ENCODE data around the gene OR9A4.

DNA sequence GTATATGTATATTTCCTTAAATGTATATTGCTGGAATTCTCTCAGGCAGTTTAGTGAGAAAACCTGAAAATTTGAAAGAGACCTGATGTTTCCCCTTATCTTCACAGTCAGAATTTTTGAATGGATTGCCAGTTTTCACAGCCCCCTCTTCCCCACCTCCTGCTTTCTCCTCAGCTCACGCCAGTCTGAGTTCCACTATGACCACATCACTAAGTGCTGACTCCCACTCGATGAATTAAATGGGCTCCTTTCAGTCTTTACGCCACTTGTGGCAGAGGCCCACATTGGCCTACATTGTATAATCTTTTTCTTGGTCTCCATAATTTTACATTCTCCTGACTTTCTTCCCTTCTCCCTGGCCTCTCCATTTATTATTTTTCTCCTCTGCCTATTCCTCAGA lies 33.7 kb downstream of the OR9A4 start:
- TF ChIP-seq SPI1 (IDR thresholded peaks at IDR 0.05; ENCODE audit: borderline replicate concordance, insufficient read depth, low read depth, low read length) (no peak), POU2F2 (IDR thresholded peaks at IDR 0.05; ENCODE audit: borderline replicate concordance, low read depth, low read length) (no peak), GABPA (IDR thresholded peaks at IDR 0.05; ENCODE audit: low read depth) (no peak), EZH2 (IDR thresholded peaks at IDR 0.05; ENCODE audit: borderline replicate concordance, control insufficient read depth, low read depth, low read length) (no peak), POLR2A (IDR thresholded peaks at IDR 0.05; ENCODE audit: low read depth, low read length) (no peak), TCF3 (IDR thresholded peaks at IDR 0.05; ENCODE audit: borderline replicate concordance, insufficient read depth, low read depth, low read length) (no peak), POLR2AphosphoS5 (IDR thresholded peaks at IDR 0.05; ENCODE audit: low read length) (no peak), TARDBP (IDR thresholded peaks at IDR 0.05; ENCODE audit: borderline replicate concordance) (no peak), ASH2L (IDR thresholded peaks at IDR 0.05; ENCODE audit: borderline replicate concordance, low read depth) (no peak)
- TF ChIP-seq, protein P1, sequence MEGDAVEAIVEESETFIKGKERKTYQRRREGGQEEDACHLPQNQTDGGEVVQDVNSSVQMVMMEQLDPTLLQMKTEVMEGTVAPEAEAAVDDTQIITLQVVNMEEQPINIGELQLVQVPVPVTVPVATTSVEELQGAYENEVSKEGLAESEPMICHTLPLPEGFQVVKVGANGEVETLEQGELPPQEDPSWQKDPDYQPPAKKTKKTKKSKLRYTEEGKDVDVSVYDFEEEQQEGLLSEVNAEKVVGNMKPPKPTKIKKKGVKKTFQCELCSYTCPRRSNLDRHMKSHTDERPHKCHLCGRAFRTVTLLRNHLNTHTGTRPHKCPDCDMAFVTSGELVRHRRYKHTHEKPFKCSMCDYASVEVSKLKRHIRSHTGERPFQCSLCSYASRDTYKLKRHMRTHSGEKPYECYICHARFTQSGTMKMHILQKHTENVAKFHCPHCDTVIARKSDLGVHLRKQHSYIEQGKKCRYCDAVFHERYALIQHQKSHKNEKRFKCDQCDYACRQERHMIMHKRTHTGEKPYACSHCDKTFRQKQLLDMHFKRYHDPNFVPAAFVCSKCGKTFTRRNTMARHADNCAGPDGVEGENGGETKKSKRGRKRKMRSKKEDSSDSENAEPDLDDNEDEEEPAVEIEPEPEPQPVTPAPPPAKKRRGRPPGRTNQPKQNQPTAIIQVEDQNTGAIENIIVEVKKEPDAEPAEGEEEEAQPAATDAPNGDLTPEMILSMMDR (IDR thresholded peaks at IDR 0.05 in 2 of 3, conservative IDR thresholded peaks at IDR 0.05 in 1 of 3; ENCODE audit: control insufficient read depth in 2 of 3, extremely low read depth in 1 of 3, insufficient read depth in 1 of 3, low read depth in 3 of 3, low read length in 3 of 3): no peak
- TF ChIP-seq, protein P2, sequence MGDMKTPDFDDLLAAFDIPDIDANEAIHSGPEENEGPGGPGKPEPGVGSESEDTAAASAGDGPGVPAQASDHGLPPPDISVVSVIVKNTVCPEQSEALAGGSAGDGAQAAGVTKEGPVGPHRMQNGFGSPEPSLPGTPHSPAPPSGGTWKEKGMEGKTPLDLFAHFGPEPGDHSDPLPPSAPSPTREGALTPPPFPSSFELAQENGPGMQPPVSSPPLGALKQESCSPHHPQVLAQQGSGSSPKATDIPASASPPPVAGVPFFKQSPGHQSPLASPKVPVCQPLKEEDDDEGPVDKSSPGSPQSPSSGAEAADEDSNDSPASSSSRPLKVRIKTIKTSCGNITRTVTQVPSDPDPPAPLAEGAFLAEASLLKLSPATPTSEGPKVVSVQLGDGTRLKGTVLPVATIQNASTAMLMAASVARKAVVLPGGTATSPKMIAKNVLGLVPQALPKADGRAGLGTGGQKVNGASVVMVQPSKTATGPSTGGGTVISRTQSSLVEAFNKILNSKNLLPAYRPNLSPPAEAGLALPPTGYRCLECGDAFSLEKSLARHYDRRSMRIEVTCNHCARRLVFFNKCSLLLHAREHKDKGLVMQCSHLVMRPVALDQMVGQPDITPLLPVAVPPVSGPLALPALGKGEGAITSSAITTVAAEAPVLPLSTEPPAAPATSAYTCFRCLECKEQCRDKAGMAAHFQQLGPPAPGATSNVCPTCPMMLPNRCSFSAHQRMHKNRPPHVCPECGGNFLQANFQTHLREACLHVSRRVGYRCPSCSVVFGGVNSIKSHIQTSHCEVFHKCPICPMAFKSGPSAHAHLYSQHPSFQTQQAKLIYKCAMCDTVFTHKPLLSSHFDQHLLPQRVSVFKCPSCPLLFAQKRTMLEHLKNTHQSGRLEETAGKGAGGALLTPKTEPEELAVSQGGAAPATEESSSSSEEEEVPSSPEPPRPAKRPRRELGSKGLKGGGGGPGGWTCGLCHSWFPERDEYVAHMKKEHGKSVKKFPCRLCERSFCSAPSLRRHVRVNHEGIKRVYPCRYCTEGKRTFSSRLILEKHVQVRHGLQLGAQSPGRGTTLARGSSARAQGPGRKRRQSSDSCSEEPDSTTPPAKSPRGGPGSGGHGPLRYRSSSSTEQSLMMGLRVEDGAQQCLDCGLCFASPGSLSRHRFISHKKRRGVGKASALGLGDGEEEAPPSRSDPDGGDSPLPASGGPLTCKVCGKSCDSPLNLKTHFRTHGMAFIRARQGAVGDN (IDR thresholded peaks at IDR 0.05): no peak

Data from GM12878 (cell line).